Prostate gland (tissue), 2 donors: ENCODE data around the gene DSCAML1.

Experiments
- POLR2A ChIP-seq: fragments of 450-650 bp; IDR thresholded peaks from one replicate; pipeline ENCODE4 v1.6.1; 2016; ENCODE audit warnings: antibody characterized with exemption, mild to moderate bottlenecking
- POLR2AphosphoS5 ChIP-seq: sonication (generic); formaldehyde crosslinking; IDR thresholded peaks from one replicate; pipeline ENCODE4 v1.6.1; 2017; ENCODE audit warnings: antibody characterized with exemption
- TF ChIP-seq, protein P1 (sequence below), 4 experiments: fragments of 200-600 bp in 2 of 4; fragments of 450-650 bp in 2 of 4; sonication (generic) in 2 of 4; IDR thresholded peaks; 1 replicate in 3 of 4; 2 replicates in 1 of 4; pipeline ENCODE4 v1.5.1; 2016 to 2019; ENCODE audit warnings: antibody characterized with exemption in 4 of 4, mild to moderate bottlenecking in 2 of 4, moderate library complexity in 2 of 4

DNA sequence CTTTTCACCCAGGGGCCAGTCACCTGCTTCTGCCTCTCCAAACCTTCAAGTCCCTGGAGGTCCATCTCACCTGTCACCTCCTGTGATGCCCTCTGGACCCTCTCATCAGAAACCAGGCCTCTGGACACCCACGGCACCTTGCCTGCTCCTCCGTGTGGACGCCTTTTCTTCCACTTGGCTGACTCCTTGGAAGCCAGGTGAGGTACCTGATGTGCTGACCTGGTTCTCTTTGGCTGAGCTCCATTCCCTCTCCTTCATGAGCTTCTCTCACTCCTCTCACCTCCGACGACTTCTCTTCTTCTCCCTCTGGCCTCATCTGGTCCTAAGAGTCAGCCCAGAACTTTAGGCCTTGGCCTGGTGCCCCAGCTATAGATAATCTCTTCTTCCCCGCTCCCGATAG is 370.1 kb downstream of the DSCAML1 start:
- TF ChIP-seq, protein P1, sequence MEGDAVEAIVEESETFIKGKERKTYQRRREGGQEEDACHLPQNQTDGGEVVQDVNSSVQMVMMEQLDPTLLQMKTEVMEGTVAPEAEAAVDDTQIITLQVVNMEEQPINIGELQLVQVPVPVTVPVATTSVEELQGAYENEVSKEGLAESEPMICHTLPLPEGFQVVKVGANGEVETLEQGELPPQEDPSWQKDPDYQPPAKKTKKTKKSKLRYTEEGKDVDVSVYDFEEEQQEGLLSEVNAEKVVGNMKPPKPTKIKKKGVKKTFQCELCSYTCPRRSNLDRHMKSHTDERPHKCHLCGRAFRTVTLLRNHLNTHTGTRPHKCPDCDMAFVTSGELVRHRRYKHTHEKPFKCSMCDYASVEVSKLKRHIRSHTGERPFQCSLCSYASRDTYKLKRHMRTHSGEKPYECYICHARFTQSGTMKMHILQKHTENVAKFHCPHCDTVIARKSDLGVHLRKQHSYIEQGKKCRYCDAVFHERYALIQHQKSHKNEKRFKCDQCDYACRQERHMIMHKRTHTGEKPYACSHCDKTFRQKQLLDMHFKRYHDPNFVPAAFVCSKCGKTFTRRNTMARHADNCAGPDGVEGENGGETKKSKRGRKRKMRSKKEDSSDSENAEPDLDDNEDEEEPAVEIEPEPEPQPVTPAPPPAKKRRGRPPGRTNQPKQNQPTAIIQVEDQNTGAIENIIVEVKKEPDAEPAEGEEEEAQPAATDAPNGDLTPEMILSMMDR (IDR thresholded peaks at IDR 0.05) = no peak
- TF ChIP-seq POLR2A (no peak), POLR2AphosphoS5 (no peak)
